CD4-positive, alpha-beta T cell treated with Interleukin-21 for 1 hour (primary cell): ENCODE measurements around the gene TRIM72.
A peak's percentile ranks its signal among the peaks of the same experiment; 100 is the strongest.
"Not testable (repeated sequence)": the region's sequence is repeated elsewhere in the genome, so short reads cannot be mapped to it uniquely, and the experiment has no call there.

ENCODE experiments used
- DNase-seq: peaks from one replicate; pipeline ENCODE4 v3.0.0-alpha.2; 2020

The TRIM72 gene

DNA sequence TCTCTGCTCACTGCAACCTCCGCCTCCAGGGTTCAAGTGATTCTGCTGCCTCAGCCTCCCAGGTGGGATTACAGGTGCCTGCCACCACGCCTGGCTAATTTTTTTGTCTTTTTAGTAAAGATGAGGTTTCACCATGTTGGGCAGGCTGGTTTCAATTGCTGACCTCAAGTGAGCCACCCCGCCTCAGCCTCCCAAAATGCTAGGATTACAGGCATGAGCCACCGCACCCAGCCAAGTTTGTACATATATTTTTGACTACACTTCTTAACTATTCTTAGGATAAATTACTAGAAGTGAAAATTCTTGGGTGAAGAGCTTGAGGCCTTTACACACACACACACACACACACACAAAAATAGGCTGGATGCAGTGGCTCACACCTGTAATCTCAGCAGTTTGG lies 44.4 kb downstream of the TRIM72 start:
- DNase-seq = no peak

DNA sequence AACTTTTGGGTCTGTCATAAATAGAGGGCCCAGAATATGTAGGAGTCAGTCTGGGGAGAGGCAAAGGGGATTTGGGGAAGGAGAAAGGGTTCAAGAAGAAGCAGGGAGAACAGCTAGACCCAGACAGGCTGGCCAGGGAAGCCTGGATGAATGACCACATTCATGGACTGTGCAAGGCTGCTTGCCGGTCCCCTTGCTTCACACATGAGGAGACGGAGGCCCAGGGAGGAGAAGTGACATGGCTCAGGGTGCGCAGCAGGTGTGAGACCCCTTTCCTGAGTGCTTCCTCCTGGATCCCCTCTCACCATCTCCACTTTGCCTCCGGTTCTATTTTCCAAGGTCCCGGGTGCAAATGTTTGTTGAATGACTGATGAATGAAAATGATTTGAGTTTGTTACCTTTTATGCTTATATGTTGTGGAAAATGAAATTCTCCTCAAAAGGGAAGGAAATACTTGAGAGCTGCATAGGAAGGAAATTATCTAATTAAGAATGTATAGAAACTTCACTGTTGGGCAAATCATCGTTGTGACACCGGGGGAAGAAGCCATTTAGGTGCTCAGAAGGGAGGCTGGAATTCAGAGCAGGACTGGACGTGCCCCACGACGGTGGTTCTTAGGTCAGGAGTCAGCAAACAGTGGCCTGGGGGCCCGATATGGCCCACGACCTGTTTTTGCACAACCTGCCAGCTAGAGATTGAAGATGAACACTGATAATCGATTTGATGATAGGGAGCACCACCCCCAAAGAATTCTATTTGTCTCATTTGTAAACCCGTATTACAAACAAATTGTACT lies 46.4 kb downstream of the TRIM72 start:
- DNase-seq = peak; percentile 6

DNA sequence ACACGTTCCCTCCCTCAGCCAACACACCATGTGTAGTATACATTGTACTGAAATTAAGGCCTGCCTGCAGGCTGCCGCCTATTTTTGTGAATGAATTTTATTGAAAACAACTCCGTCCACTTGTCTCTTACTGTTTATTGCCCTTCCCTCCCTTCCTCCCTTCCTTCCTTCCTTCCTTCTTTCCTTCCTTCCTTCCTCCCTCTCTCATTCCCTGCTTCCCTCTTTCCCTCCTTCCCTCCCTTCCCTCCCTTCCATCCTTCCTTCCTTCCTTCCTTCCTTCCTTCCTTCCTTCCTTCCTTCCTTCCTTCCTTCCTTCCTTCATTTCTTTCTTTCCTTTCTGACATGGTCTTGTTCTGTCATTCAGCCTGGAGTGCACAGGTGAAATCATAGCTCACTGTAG lies 48.2 kb downstream of the TRIM72 start:
- DNase-seq = no peak

DNA sequence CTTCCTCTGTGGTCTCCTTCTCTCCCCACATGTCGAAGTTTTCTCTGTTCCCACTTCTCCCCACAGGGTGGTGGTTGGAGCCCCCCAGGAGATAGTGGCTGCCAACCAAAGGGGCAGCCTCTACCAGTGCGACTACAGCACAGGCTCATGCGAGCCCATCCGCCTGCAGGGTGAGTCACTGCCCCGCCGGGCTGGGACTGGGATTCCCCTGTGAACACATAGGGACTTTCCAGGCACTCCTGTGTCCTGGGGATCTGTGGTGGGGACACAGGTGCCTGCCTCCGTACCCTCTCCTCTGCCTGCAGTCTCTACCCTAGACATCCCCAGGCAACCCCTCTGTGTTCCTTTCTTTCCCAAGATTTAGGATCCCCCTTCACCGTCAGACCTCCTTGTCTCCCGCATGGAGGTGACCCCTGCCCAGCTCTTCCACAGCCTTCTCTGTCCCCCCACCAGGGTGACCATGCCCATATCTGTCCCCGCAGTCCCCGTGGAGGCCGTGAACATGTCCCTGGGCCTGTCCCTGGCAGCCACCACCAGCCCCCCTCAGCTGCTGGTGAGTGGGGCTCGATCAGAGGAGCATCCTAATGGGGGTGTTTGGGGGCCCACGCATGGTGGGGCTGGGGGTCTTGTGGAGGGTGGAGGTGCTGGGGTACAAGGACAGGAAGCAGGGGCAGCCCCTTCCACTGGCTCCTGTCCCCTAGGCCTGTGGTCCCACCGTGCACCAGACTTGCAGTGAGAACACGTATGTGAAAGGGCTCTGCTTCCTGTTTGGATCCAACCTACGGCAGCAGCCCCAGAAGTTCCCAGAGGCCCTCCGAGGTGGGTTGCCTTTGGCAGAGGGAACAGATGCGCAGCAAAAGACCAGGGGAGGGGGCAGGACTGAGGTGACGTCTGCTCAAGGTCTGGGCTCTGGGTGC lies 51.7 kb downstream of the TRIM72 start:
- DNase-seq = peak; percentile 60

DNA sequence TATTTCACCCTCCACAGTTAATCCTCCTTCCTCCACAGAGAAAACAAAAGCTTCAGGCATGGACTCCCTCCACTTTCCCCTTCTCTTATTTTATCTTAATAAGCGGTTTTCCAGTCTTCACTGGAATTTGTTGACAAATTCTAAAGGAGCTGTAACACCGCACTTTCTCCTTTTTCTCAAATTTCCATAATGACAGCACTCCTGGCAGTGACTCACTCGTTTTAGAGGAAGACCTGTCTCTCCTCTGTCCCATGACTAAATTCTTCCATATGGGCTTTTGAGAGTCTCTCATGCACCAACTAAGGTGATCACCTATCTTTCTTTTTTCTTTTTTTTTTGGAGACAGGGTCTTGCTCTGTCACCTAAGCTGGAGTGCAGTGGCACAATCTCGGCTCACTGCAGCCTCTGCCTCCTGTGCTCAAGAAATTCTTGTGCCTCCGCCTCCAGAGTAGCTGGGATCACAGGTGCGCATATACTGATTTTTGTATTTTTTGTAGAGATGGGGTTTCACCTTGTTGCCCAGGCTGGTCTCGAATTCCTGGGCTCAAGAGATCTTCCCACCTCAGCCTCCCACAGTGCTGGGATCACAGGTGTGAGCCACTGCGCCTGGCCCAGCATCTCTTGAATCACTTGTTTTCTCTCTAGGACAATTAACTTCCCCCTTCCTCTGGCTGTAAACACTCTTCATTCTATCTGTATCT lies 53.6 kb downstream of the TRIM72 start:
- no peak for DNase-seq

DNA sequence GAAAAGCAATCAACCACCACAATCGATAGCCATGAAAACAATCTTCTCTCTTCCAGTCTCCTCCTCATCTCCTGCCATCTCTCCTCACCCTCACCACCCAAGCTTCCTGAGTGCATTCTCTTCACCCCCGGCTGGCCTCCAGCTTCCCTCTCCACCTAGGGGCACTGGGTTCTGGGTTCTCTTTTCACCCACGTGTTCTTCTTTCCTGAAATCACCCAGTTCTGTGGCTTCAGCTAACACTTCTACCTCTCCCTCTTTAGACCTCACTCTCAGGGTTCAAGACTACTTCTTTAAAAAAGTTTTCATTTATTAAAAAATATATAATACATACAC lies 54.1 kb downstream of the TRIM72 start:
- DNase-seq = no peak

DNA sequence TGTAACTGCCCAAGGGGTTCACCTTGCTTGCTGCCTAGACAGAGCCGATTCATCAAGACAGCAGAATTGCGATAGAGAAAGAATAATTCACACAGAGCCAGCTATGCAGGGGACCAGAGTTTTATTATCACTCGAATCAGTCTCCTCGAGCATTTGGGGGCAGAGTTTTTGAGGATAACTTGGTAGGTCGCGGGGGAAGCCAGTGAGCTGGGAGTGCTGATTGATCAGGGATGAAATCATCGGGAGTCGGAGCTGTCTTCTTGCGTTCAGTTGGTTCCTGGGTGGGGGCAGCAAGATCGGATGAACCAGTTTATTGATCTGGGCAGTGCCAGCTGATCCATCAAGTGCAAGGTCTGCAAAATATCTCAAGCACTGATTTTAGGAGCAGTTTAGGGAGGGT lies 55.0 kb downstream of the TRIM72 start:
- no peak for DNase-seq

DNA sequence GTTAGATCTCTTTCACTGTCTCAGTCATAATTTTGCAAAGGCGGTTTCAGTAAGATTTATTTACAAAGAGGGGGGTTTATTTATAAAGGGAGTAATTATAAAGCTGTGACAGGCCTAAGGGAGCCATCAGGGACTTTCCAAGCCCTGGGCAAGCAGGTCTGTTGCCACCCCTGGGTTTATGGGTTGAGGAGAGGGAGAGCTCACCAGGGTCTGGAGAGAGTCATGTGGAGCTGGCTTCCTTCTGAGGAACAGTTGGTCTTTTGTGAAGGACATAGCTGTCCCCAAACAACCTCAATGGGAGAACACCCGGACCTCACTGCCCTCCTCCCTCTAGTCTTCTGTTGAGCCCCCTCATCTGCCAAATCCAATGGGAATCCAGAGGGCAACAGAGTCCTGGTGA lies 55.6 kb downstream of the TRIM72 start:
- no peak for DNase-seq

DNA sequence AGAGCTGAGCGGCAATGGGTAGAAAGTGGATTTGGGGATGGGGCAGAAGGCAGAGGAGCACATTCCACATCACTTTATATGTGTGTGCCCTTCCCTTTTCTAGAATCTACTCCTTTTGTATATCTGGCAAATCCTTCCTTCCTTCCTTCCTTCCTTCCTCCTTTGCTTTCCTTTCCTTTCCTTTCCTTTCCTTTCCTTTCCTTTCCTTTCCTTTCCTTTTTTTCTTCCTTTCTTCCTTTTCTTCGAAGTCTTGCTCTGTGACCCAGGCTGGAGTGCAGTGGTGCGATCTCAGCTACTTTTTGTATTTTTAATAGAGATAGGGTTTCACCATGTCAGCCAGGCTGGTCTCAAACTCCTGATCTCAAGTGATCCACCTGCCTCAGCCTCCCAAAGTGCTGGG lies 56.1 kb downstream of the TRIM72 start:
- not testable (repeated sequence) for DNase-seq

DNA sequence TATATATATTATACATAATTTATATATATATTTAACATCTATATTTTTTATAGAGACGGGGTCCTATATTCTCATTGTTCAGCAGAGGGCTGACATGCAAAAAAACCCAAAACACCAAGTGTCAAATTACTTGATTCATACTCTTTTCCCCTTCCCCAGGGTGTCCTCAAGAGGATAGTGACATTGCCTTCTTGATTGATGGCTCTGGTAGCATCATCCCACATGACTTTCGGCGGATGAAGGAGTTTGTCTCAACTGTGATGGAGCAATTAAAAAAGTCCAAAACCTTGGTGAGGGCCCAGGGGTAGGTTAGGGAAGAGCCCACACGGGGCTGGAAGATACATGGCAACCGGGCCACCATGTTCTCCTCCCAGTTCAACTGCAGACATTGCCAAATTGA lies 56.9 kb downstream of the TRIM72 start:
- DNase-seq = no peak

DNA sequence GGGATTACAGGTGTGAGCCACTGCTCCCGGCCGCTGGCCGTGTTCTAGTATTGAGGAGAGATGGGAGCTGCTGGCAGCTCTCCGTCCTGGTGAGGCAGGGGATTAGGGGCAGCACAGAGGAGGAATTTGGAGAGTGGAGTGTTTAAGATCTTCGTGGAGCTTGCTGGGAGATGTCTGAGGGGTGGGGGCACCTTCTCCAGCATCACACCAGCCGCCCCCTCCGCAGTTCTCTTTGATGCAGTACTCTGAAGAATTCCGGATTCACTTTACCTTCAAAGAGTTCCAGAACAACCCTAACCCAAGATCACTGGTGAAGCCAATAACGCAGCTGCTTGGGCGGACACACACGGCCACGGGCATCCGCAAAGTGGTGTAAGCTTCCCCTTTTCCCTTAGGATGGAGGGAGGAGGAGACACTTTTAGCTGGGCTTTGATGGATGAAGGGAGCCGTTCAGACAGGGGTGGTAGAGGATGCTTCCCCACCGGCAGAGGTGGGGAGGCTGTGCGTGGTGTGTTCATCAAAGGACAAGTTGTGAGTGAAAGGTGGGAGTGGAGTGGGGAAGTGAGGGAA lies 57.8 kb downstream of the TRIM72 start:
- DNase-seq = no peak

DNA sequence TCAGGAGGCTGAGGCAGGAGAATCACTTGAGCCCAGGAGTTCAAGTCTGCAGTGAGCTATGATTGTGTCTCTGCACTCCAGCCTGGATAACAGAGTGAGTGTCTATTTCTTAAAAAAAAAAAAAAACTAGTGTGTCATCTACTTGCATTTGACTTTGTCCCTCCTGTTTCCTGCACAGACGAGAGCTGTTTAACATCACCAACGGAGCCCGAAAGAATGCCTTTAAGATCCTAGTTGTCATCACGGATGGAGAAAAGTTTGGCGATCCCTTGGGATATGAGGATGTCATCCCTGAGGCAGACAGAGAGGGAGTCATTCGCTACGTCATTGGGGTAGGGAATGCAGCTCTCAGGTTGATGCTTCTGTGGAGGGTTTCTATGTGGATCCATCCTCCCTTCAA lies 59.3 kb downstream of the TRIM72 start:
- no peak for DNase-seq

DNA sequence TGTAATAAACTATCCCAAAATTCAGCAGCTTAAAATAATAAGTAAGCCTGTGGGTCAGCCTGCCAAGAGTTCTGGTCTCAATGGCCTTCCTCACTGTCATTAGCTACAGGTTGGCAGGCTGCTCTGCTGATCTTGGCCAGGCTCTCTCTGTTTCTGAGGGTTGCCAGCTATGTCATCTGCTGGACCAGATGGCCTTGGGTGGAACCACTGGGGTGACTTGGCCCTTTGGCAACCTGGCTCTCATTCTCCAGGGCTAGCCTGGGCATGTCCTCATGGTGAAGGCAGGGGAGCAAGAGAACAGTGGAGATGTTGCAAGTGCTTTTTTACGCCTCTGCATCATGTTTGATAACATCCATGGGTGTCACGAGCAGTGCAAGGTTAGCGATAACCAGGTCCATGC lies 59.8 kb downstream of the TRIM72 start:
- DNase-seq = no peak

DNA sequence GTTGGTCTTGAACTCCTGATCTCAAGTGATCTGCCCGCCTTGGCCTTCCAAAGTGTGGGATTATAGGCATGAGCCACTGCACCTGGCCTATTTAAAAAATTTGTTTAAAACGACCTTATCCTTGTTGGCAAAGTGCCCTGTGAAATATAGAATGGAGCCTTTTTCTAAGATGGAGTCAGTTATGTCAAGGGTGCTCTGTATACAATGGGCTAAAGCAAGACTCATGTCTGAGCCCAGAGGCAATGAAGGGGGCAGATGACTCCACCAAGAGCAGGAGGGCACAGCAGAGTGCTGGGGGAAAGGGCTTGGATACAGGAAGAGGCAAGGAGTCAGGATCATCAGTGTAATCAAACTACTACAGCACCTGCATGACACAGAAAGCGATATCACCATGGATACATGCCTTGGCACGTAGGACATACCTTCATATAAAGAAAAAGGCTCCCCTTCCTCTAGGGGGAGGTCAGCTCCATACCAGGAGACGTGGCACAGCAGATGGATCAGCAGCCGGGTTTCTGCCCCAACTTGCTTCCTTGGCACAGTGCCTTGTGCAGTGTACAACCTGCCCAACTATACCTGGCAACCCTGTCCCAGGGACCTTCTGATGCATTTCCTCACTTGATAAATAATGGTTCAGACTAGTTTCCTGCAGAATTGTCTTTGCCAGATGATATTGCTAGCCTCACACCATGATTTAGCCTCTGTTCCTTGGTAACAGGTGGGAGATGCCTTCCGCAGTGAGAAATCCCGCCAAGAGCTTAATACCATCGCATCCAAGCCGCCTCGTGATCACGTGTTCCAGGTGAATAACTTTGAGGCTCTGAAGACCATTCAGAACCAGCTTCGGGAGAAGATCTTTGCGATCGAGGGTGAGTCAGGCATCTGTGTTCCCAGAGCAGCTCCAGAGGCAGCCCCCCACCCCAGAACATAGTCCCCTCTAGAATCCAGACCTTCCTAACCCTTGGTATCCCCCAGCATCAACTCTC lies 61.2 kb downstream of the TRIM72 start:
- DNase-seq = no peak

DNA sequence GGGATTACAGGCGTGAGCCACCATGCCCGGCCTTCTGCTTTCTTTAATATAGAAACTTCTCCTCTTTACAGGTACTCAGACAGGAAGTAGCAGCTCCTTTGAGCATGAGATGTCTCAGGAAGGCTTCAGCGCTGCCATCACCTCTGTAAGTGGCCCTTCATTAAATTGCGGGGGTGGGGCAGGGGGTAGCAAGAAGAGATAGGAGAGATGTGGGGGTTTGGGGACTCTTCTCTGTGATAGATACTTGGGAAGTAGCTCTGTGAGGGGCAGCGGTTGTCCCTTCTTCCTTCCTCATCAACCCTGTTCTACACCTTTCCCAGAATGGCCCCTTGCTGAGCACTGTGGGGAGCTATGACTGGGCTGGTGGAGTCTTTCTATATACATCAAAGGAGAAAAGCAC lies 62.7 kb downstream of the TRIM72 start:
- DNase-seq = no peak

DNA sequence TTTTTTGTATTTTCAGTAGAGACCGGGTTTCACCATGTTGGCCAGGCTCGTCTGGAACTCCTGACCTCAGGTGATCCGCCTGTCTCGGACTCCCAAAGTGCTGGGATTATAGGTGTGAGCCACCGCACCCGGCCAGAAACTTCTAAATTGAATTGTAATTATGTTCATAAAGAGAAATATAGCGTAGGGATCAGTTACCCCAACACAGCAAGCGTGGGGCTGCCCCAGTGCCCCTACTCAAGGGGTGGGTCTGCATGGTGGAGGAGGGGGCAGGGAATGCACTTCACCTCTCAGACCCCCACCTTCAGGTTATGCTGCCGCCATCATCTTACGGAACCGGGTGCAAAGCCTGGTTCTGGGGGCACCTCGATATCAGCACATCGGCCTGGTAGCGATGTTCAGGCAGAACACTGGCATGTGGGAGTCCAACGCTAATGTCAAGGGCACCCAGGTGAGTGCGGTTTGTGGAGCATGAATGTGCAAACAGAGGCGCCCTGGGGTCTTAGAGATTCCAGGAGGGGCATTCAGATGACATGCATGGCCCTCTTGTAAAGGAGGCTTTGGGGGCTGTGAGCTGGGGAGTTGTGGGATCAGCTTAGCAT lies 63.8 kb downstream of the TRIM72 start:
- DNase-seq = no peak

DNA sequence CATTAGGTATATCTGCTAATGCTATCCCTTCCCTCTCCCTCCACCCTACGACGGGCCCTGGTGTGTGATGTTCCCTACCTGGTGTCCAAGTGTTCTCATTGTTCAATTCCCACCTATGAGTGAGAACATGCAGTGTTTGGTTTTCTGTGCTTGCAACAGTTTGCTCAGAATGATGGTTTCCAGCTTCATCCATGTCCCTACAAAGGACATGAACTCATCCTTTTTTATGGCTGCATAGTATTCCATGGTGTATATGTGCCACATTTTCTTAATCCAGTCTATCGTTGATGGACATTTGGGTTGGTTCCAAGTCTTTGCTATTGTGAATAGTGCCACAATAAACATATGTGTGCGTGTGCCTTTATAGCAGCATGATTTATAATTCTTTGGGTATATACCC lies 64.9 kb downstream of the TRIM72 start:
- DNase-seq = not testable (repeated sequence)
